ENCODE data around the gene TNK2.
"Not testable (repeated sequence)": the region's sequence is repeated elsewhere in the genome, so short reads cannot be mapped to it uniquely, and the experiment has no call there.

The TNK2 gene

GRCh38 chr3:195850857-195851543 is 57.4 kb downstream of the TNK2 start:
- DNase-seq (ENCODE audit: low read depth, low spot score): peak; percentile 85

- no peak for DNase-seq (ENCODE audit: low read depth, low spot score)
Measured at GRCh38 chr3:195849322-195850074, 58.9 kb downstream of the TNK2 start.

GRCh38 chr3:195847055-195847950 is 61.0 kb downstream of the TNK2 start:
- DNase-seq (ENCODE audit: low read depth, low spot score): no peak

GRCh38 chr3:195845483-195845882 is 62.9 kb downstream of the TNK2 start:
- DNase-seq (ENCODE audit: low read depth, low spot score): no peak

GRCh38 chr3:195844671-195845218 is 63.6 kb downstream of the TNK2 start:
- DNase-seq (ENCODE audit: low read depth, low spot score): no peak

GRCh38 chr3:195839260-195840010 is 68.9 kb downstream of the TNK2 start:
- no peak for DNase-seq (ENCODE audit: low read depth, low spot score)

- DNase-seq (ENCODE audit: low read depth, low spot score): no peak
Measured at GRCh38 chr3:195838714-195839113, 69.6 kb downstream of the TNK2 start.

GRCh38 chr3:195836476-195837135 is 71.7 kb downstream of the TNK2 start:
- DNase-seq (ENCODE audit: low read depth, low spot score): no peak

- no peak for DNase-seq (ENCODE audit: low read depth, low spot score)
Measured at GRCh38 chr3:195835791-195836190, 72.6 kb downstream of the TNK2 start.

- no peak for DNase-seq (ENCODE audit: low read depth, low spot score)
Measured at GRCh38 chr3:195834675-195835583, 73.4 kb downstream of the TNK2 start.

GRCh38 chr3:195829897-195830254 is 78.5 kb downstream of the TNK2 start:
- DNase-seq (ENCODE audit: low read depth, low spot score): no peak

GRCh38 chr3:195828762-195829161 is 79.6 kb downstream of the TNK2 start:
- DNase-seq (ENCODE audit: low read depth, low spot score): no peak

- no peak for DNase-seq (ENCODE audit: low read depth, low spot score)
Measured at GRCh38 chr3:195825857-195826804, 82.2 kb downstream of the TNK2 start.

GRCh38 chr3:195825191-195825588 is 83.2 kb downstream of the TNK2 start:
- DNase-seq (ENCODE audit: low read depth, low spot score): no peak

GRCh38 chr3:195824425-195825190 is 83.7 kb downstream of the TNK2 start:
- DNase-seq (ENCODE audit: low read depth, low spot score): not testable (repeated sequence)

- DNase-seq (ENCODE audit: low read depth, low spot score): no peak
Measured at GRCh38 chr3:195823999-195824398, 84.4 kb downstream of the TNK2 start.

GRCh38 chr3:195823280-195823679 is 85.1 kb downstream of the TNK2 start:
- DNase-seq (ENCODE audit: low read depth, low spot score): no peak

Data from brain pericyte (primary cell).